GM12801 (cell line): ENCODE data around the gene PTOV1.

Source experiments
- TF ChIP-seq, protein P1 (sequence below): IDR thresholded peaks from one replicate; pipeline ENCODE4 v1.5.1; 2011; ENCODE audit warnings: control low read depth; ENCODE audit not compliant: insufficient read length; ENCODE audit errors: extremely low read depth

PTOV1 gene

DNA sequence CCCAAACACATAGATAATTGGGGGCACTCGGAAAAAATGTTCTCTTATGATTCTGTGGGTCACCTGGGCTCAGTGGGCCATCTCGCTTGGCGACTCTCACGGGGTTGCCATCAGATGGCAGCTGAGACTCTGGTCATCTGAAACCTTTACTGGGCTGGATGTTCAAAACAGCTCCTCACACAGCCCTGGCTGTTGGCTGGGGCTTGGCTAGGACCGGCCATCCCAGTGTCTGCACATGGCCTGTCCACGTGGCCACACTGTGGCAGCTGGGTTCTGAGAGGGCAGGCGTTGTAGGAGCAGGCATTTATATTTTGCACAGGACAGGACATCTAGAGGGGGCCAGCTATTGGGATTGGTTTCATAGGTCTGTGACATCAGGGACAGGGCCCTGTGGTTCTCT is 17.4 kb upstream of the PTOV1 start:
- TF ChIP-seq, protein P1, sequence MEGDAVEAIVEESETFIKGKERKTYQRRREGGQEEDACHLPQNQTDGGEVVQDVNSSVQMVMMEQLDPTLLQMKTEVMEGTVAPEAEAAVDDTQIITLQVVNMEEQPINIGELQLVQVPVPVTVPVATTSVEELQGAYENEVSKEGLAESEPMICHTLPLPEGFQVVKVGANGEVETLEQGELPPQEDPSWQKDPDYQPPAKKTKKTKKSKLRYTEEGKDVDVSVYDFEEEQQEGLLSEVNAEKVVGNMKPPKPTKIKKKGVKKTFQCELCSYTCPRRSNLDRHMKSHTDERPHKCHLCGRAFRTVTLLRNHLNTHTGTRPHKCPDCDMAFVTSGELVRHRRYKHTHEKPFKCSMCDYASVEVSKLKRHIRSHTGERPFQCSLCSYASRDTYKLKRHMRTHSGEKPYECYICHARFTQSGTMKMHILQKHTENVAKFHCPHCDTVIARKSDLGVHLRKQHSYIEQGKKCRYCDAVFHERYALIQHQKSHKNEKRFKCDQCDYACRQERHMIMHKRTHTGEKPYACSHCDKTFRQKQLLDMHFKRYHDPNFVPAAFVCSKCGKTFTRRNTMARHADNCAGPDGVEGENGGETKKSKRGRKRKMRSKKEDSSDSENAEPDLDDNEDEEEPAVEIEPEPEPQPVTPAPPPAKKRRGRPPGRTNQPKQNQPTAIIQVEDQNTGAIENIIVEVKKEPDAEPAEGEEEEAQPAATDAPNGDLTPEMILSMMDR = no peak

DNA sequence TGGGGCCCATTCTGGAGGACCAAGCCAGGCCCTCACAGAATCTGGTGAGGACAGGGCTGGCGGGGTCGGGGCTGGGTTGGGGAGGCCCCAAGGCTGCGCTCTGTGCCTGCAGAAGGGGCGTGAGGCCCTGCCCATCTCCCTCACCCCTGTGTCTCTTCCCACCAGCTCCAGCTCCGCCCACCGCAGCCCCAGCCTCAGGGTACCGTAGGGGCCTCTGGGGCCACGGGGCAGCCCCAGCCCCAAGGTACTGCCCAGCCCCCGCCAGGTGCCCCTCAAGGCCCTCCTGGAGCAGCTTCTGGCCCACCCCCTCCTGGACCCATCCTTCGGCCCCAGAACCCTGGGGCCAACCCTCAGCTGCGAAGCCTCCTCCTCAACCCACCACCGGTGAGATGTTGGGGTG is 15.4 kb upstream of the PTOV1 start:
- TF ChIP-seq, protein P1 = no peak

DNA sequence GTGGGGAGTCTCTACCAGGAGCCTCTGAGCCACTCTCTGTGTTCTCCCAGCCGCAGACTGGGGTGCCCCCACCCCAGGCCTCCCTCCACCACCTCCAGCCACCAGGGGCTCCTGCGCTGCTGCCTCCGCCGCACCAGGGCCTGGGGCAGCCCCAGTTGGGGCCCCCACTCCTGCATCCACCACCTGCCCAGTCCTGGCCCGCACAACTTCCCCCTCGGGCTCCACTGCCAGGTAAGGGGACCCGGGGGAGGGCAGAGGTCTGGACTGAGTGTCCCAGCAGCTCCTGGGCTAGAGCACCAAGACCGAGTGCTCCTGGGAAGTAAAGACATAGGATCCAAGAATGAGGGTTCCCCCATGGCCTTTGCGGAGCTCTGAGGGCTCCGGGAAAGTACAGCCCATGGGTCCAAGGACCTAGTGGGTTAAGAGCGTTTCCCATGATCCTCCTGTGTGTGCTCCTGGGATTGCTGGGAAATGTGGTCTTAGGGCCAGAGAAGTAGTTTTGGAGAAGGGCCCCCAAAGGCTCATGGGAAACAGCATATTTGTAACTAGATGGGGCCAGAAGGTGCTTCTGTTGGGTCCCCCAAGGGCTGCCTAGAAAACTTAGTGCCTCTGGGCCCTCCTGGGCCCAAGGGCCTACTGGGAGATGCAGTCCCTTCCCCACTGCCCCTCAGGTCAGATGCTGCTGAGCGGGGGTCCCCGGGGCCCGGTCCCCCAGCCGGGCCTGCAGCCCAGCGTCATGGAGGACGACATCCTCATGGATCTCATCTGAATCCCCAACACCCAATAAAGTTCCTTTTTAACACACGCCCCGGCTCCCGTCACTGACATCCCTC is 14.6 kb upstream of the PTOV1 start:
- TF ChIP-seq, protein P1 = no peak

DNA sequence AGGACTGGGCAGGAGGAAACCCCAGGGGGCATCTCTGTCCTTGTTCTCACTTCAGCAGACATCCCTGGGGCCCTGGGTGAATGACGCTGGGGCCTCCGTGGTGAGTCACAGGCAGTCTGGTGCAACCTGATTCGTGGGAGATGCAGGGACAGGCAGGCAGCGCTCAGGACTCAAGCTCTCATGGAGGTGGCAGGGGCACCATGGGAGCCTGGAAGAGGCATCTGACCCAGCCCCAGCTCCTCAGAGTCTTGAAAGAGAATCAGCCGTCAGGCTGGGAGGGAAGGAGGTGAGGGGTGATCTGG is 14.0 kb upstream of the PTOV1 start:
- TF ChIP-seq, protein P1 = no peak

DNA sequence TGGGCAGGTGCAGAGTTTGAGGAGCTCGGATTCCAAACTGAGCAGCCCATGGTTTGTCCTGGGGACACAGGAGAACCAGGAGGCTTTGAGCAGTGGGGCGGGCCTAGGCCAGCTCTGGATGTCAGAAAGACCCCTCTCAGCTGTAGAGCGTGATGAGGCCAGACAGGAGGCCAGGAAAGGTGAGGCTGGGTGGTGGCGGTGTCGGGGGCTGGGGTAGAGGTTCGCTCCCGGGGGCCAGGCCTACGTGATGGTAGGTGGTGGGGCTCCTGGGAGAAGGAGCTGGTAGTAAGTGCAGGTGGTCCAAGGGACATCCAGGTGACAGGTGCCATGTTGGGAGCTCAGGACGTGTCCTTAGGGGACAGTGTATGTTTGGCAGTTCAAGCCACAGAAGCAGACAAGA is 13.5 kb upstream of the PTOV1 start:
- TF ChIP-seq, protein P1 = no peak

DNA sequence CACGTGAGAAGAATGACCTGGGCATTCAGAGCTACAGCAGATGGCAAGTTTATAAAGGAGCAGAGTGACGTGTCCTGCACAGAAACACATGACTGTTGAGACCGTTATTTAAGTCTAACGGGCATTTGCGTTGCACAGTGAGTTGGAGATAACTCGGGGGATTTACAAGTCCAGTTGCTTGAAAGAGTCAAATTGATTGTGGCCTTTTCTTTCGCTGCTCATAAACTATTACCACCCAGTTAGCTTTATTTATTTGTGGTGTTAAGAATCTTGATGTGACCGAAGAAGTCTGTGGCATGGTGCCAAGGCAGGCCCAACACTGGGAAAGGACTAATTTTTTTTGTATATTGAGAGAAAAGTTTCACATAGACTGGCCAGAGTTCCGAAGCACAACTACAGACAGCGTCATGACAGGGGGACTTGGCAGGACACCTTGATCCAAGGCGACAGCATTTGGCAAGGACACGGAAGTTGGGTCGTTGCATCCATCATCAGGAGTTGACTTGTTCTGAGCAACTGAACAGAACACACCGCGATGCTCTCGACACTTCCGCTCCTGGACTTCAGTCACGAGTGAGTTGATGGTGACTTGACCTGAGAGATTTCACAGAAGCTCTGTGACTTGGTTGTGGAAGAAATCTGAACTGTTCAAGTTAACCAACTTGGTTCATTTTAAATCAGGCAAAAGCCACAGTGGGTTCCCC is 11.9 kb upstream of the PTOV1 start:
- TF ChIP-seq, protein P1 = no peak

DNA sequence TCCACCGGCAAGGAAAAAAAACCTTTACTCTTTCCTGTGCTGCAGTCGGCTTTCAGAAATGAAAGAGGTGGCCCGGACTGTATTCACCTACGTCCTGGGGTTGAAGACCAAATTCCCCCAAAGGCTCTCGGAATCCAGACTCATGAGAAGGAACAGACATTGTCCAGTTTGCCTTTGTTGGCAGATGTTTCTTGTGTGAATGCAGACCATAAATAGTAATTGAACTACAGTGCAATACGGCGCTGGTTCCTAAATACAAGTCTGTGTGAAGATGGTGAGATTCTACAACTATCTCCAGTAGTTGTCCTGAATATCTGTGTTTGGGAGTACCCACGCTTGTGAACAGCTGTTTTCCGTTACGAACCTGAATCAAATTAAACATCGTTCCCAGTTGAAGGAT is 11.2 kb upstream of the PTOV1 start:
- TF ChIP-seq, protein P1 = no peak
